GM19463 (cell line): ENCODE results near the gene SNTG2.

Experiments
- ATAC-seq: cut with Tn5 transposase; IDR thresholded peaks from one replicate; pipeline ENCODE4 v1.9.1; 2021; ENCODE audit warnings: mild to moderate bottlenecking, moderate library complexity; ENCODE audit not compliant: unreplicated experiment

SNTG2 gene

DNA sequence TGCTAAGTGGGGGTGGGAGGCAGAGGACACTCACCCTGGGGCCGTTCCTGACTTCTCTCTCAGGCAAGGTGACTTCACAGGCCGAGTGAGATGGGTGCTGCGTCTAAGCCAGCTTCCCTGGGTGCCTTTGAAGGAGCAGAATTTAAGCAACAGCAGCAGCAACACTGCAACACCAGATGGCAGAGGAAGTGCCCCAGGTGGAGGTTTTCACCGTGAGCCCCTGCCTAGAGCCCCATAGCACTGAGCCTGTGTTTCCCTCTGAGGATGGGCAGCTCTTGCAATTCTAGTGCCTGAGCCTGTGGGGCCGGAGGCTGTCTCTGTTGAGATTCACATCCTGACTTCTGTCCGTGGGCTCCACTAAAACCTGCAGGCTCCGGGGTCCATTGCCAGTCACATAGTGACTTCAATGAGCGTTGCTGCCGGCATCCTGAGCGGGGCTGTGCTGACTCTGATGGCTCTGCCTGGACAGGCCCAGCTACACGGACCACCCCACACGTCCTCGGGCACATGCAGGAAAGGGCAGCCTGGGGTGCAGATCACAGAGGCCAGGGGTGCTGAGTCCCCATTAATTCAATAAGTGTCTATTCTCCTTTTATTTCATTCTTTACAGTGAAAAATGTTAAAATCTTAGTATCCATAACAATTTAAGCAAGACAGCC lies 218.8 kb downstream of the SNTG2 start:
- no peak for ATAC-seq

DNA sequence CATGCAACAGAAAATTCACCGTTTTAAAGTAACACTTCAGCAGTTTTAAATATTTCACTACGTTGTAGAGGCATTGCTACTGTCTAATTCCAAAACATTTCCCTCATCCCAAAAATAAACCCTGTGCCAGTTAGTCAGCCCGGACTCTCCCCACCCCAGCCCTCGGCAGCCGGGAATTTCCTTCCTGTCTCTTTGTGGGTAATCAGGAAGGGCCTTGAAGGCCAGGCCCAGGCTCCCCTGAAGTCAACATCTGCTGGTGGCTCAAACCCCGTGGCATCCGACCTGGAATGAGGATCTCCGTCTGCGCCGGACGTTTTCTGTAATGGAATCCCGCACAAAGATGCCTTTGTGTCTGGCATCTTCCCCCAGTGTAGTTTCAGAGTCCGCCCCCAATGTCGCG lies 219.6 kb downstream of the SNTG2 start:
- ATAC-seq: no peak

DNA sequence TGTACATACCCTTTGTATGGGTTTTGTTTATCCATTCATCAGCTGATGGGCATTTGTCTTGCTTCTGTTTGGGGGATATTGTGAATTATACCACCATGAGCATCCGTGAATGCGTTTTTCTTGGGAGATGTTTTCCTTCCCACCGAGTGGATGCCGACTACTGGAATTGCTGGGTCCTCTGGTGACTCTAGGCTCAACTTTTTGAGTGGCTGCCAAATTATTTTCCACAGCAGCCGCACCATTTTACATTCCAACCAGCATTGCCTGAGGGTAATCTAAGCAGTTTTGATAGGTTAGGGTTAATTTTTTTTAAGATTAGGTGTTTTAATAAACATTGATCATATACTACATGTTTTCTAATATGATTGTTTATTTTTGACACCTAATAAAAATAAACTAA lies 220.1 kb downstream of the SNTG2 start:
- ATAC-seq: no peak

DNA sequence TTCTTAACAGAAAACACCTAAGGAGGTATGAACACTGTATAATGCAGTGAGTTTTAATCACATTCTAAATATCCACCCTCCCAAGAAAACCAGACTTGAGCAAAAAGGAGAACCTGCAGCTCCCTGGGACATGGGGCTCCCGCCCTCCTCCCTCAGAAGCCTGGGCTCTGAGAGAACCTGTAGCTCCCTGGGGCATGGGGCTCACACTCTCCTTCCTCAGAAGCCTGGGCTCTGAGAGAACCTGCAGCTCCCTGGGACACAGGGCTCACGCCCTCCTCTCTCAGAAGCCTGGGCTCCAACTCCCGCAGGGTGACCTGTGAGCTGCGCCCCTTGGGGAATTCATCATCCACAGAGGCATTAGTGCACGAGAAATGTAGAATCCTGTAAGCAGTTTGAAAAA lies 222.9 kb downstream of the SNTG2 start:
- no peak for ATAC-seq

DNA sequence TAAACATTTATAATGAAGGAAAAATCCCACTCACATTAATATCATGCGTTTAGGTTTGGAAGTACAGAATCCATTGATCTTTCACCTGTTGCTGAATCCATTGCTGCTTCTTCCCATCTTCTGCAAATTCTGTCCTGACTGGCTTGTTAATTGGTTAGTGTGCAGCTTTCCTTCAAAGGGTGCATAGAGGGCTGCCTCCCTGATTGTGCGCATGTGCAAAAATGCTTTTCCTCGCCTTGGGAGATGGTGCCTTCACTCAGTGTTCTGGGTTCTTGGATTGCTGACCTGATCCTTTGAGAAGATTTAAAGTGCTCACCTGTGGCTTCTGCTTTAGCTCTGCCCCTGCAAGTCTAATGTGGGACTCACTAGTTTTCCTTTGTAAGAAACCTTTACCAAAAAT lies 231.2 kb downstream of the SNTG2 start:
- no peak for ATAC-seq

DNA sequence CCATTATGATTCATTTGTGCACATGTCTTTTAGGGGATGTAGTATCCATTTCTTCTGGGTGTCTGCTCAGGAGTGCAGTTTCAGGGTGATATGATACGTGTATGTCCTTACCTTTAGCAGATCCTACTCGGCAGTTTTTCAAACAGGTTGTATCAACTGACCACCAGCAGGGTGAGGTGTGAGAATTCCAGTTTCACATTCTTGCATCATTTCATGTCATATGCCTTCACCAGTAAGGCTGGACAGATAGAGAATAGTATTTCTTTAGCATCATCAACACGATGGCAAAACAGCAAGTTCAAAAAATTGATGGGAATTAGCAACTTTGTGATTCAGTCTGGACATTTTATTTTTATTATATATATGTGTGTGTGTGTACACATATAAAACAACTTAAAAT lies 232.7 kb downstream of the SNTG2 start:
- ATAC-seq: no peak

DNA sequence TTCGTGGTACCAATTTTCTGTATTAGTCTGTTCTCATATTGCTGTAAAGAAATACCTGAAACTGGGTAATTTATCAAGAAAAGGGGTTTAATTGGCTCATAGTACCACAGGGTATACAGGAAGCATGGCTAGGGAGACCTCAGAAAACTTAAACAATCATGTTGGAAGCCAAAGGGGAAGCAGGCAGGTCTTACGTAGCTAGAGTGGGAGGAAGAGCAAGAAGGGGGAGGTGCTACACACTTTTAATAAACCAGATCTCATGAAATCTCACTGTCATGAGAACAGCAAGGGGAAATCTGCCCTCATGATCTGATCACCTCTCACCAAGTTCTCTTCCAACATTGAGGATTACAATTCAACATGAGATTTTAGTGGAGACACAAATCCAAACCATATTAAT lies 235.8 kb downstream of the SNTG2 start:
- no peak for ATAC-seq

DNA sequence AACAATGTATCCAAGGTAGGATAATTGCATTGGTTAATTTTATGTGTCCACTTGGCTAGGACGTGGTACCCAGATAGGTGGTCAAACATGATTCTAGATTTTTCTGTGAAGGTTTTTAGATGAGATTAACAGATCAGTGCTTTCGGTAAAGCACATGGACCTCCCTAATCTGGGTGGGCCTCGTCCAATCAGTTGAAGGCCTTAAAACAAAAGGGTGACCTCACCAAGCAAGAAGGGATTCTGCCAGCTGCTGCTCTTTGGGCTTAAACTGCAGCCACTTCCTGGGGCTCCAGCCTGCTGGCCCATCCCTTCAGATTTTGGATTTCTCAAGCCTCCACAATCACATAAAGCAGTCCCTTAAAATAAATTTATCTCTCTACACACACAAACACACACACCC lies 236.5 kb downstream of the SNTG2 start:
- no peak for ATAC-seq

DNA sequence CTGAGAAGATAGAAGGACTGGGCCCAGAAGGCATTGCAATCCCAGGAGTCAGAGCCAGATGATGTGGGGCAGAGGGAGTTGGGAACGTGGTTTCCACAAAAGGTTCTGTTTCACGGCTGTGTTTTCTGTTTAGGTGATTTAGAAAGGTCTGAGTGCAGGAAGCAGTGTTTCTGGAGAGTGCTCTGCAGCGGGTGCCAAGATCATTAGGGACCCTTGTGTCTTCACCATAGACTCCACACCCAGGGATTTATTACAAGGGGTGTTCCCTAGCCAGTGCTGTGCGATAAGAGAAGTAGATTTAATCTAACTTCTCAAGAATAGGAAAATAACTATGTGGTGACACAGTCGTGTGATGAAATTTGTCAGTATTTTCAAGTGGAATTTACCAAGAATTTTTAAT lies 241.5 kb downstream of the SNTG2 start:
- no peak for ATAC-seq

DNA sequence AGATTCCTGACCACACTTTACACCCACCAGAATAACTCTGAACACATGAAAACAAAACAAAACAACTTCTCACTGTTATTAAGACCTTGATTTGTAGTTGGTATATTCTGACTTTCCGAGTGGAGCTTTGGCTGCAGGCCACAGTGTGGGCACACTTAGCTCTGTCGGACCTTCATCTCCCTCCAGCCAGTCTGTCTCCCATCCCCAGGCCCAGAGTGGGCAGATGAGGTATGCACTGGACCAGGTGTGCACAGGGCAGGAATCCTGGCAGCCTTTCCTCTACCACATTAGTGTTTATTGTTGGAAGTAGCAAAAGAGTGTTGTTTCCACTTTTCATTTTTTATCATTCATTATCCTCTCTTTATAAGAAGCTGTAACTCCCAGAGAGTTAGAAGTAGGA lies 243.2 kb downstream of the SNTG2 start:
- ATAC-seq: no peak

DNA sequence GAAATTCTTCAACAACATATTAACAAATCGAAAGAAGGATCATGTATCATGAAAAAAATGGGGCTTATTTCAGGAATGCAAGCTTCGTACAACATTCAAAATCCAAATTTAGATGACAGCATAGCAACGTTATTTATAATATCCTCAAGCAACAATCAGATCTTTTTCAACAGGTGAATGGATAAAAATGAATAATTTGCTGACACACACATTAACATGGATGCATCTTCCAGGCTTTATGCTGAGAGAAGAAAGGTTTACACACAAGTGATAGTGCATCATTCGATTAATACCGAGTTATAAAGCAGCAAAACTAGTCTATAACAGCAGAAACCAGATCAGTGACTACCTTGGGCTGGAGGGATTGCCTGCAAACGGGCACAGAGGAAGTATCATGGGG lies 253.1 kb downstream of the SNTG2 start:
- no peak for ATAC-seq

DNA sequence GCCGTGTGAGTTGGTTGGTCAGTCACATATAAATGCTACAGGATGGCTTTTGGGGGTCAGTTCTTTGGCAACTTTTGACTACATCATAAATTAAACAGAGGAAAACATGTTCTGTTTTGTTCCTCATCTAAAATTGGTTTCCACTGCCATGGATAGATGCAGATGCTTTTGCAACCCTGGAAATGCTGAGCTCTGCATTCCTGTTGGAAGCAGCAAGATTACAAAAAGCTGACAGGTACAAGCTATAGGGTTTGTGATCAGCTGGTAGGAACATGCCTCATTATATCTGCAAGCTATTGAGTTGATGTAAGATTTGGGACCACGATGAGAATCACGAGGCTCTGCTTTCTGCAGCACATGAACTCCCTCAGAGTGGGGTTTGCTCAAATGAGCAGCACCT lies 255.2 kb downstream of the SNTG2 start:
- no peak for ATAC-seq

DNA sequence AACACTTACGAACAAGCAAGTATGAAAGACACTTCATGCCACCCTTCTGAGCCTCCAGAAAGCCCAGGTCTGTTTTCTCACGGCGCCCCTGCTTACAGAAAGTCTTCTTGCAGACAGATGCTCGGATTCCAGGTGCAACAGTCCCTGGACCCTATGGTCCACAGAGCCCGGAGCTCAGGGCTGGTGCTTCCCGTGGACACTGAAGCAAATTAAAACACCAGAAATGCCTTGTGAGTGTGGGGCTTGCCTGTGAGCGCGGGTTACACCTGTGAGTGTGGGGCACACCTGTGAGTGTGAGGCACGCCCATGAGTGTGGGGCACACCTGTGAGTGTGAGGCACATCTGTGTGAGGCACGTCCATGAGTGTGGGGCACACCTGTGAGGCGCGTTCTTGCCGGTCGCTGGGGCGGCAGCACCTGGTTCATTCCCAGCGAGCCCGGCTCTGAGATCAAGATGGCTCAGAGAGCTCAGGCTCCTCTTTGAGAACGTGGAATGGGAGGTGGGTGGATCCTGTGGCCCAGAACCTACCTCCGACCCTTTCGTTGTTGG lies 257.4 kb downstream of the SNTG2 start:
- no peak for ATAC-seq

DNA sequence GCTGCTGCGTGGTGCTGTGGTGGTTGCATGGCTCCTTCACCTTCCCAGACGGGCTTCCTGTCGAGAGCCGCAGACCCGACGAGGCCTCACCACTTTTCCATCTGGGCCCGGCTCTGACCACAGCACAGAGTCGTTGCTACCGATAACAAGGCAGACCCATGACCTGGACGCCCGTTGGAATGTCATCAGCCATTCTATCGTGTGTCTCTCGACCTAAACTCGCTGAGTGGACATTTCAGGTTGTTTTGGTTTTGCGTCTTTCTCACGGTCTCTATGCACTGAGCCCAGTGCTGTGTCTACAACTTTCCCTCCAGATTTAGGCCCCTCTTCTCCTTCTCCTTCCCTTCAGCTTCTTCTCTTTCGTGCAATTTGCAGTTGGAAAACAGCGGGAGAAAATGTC lies 257.9 kb downstream of the SNTG2 start:
- no peak for ATAC-seq

DNA sequence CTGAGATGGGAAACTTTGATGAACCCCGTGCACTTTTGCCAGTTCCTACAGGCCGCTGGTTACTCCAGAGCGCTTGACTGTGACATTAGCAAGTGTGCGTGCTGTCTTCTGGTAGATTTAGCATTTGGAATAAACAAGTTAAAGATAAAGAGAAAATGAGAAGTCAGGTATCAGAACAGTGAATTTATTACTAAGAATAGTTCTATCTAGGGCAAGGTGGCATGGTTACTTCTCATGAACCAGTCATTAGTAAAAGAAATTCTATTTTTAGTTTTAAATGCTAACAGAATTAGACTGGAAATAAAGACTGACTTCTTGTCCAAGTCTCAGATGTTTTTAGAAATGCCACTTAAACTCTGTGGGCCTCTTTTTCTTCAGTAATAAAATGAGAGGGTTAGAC lies 258.6 kb downstream of the SNTG2 start:
- ATAC-seq: no peak

DNA sequence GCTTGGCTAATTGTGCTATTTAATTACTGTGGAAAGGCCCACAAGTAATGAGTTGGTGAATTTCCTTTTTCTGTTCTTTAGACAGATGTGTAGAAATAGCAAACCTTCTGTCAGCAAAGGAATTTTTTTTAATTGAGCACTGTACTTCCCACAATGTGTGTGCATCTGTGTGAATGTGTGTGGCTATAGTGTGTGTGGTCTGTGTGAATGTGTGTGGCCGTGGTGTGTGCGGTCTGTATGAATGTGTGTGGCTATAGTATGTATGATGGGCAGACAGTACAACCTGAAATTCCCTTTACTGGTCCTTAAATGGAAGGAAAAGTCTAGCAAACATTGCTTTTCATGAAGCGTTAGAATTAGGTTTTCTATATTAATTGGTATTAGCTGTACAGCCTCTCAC lies 259.1 kb downstream of the SNTG2 start:
- no peak for ATAC-seq

DNA sequence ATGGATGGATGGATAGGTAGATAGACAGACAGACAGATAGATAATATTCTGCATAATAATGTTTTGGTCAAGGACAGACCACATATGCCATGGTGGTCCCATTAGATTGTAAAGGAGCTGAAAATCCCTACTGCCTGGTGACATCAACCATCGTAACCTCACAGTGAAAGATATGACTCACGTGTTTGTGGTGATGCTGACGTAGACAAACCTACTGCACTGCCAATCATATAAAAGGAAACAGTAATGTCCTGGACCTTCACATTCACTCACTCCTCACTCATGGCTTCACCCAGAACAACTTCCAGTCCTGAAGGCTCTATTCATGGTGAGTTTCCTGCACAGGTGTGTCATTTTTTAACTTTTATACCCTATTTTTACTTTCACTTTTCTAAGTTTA lies 259.7 kb downstream of the SNTG2 start:
- ATAC-seq: no peak

DNA sequence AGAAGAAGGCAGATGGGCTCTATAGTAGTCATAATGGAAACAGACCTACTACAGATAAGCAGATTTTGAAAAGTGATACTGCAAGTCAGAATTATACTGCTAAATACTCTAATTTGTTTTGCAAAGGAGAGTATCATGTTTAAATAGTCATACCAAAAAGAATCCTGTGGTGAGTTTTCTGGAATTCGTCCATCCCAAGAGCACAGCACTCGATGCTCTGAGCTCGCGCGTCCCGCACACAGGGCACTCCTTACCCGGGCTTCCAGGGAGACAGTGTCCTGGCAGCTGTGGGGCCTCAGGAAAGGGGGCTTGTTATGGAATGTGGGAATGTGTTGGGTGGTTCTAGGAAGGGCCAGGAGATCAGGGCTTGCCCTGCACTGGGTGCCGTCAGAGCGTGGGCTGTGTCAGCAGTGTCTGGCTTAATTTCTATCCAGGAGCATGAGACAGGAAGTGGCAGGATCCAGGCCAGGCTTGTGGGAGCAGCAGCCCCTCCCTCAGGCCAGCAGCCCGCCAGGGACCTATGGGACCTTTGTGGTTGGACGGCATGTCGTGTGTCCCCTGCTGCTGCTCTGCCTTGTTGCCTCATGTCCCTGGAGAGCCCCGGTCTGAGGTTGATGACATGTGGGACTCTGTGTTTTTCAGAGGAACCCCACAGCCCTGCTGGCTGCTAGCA lies 269.4 kb downstream of the SNTG2 start:
- ATAC-seq: no peak

DNA sequence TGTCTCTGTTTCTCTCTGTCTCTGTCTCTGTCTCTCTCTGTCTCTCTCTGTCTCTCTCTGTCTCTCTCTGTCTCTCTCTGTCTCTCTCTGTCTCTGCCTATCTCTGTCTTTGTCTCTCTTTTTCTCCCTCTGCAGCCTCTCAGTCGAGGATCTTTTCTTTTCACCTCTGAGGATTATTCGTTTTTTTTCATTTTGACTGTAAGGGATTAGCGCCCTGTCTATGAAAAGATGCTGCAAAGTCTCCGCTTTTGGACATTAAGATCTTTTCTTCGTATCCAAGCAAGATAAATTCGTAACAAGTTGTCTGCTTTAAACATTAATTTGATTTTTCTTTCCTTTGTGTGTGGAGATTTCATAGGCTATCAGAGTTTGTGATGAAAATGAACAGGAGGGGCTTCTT lies 271.4 kb downstream of the SNTG2 start:
- no peak for ATAC-seq

DNA sequence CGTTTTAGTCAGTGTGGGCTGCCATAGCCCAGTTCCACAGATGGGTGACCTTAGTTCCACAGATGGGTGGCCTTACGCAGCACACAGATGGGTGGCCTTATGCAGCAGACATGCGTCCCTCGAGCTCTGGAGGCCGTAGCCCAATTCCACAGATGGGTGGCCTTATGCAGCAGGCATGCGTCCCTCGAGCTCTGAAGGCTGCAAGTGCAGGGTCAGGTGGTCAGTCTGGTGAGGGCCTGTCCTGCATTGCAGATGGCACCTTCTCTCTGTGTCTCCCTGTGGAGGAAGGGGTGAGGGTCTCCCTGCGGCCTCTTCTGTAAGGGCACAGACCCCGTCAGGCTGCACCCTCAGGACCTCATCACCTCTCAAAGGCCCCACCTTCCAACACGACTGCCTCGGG lies 273.1 kb downstream of the SNTG2 start:
- ATAC-seq: no peak

DNA sequence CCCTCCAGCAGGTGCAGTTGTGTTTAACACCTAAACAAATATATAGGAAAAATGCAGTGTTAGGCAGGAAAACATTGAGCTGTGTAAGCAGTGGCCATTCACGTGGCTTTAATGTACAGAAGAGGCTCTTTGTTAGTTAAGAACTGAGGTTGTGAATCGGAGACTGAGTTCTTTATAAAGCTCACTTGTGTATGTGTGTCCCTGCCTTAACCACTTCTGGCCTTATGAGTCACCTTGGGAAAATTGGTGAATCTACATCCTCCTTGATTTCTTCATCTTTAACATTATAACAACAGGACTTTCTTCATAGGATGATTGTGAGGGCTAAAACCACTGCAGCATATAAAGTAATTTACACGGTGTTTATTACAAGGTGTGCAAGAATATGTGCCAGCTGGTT lies 274.3 kb downstream of the SNTG2 start:
- ATAC-seq: no peak

DNA sequence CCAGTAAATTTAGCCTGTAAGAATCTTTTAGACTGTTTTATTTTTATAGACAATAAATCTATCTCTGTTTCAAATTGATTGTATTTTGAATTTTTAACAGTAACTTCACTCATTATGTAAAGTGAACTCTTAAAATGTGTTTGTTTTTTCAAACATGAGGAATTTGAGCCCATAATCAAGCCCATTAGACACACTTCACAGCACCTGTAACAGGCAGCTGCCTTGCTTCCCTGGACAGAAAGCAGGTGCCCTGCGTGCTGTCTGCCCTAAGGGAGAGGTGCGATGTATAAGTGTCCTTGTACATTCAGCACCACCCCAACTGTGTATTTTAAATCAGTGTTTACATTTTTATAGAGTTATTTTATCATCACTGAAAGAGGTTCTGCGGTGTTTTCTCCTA lies 276.1 kb downstream of the SNTG2 start:
- no peak for ATAC-seq
